Left ventricle myocardium superior (tissue), 1 donor: Measurements from ENCODE around the gene SNRPF. TPM values are rescaled to one million over a fixed set of nuclear protein-coding genes. Genes with fewer than 3 reads are reported as not detected.

ENCODE experiments used
- total RNA-seq: library from RNA; stranded (reverse); fragmentation: NEBNext Ultra II Directional; extraction: Animal tissue kit (Norgen Biotek cat#: 25700); gene quantifications from one replicate; pipeline ENCODE4 v1.2.1, GENCODE V29; 2021
- donor health status: DM: no; HTN: yes; CAD: no; lungs with severe emphysema.

Gene SNRPF
- total RNA-seq, 1 donor from 2014 or later: 11.4 TPM

Other genes starting within 250 kb of the SNRPF start
- gene NTN4, start 68.2 kb upstream of the SNRPF start, total RNA-seq: 76.5 TPM
- gene CCDC38, start 83.7 kb downstream of the SNRPF start, total RNA-seq: 0.15 TPM
- 0.35 TPM for gene AMDHD1, start 84.4 kb downstream of the SNRPF start, total RNA-seq
- gene HAL, start 137.4 kb downstream of the SNRPF start, total RNA-seq: 0.27 TPM
- 42.0 TPM for gene LTA4H, start 176.6 kb downstream of the SNRPF start, total RNA-seq